H9 (cell line): ENCODE data around the gene CRPPA. TPM values are rescaled to one million over a fixed set of nuclear protein-coding genes. Genes with fewer than 3 reads are reported as not detected.

Experiments used
- DNase-seq: peaks from one replicate; pipeline ENCODE4 v3.0.0-alpha.2; 2017
- H2AFZ ChIP-seq: one replicate; pipeline ENCODE4 v1.6.1; 2013; ENCODE audit warnings: mild to moderate bottlenecking, low read length, control low read depth, moderate library complexity
- H2AK5ac ChIP-seq: 2 replicates; pipeline ENCODE4 v1.6.1; 2013; ENCODE audit warnings: low read length, control low read depth, mixed read lengths; ENCODE audit not compliant: insufficient read length
- H2BK120ac ChIP-seq: one replicate; pipeline ENCODE4 v1.6.1; 2013; ENCODE audit warnings: low read depth, mild to moderate bottlenecking, low read length, control low read depth, inconsistent platforms; ENCODE audit not compliant: poor library complexity, severe bottlenecking
- H2BK12ac ChIP-seq: 2 replicates; pipeline ENCODE4 v1.6.1; 2013; ENCODE audit warnings: low read length, control low read depth, mixed read lengths, low read depth; ENCODE audit not compliant: insufficient read length
- H2BK15ac ChIP-seq: 2 replicates; pipeline ENCODE4 v1.6.1; 2013; ENCODE audit warnings: low read depth, low read length, control low read depth
- H2BK20ac ChIP-seq: one replicate; pipeline ENCODE4 v1.6.1; 2013; ENCODE audit warnings: low read depth, mild to moderate bottlenecking, low read length, control low read depth, inconsistent platforms; ENCODE audit not compliant: poor library complexity, severe bottlenecking
- H2BK5ac ChIP-seq: 2 replicates; pipeline ENCODE4 v1.6.1; 2013; ENCODE audit warnings: low read length, control low read depth, mixed read lengths; ENCODE audit not compliant: insufficient read length
- H3K14ac ChIP-seq: 2 replicates; pipeline ENCODE4 v1.6.1; 2013; ENCODE audit warnings: low read length, control low read depth; ENCODE audit not compliant: insufficient read depth
- H3K18ac ChIP-seq: 2 replicates; pipeline ENCODE4 v1.6.1; 2013; ENCODE audit warnings: low read depth, mild to moderate bottlenecking, mixed read lengths, low read length, control low read depth; ENCODE audit not compliant: insufficient read length
- H3K23ac ChIP-seq: 2 replicates; pipeline ENCODE4 v1.6.1; 2013; ENCODE audit warnings: low read length, control low read depth, mixed read lengths, low read depth; ENCODE audit not compliant: insufficient read length
- H3K23me2 ChIP-seq: 2 replicates; pipeline ENCODE4 v1.6.1; 2013; ENCODE audit warnings: low read depth, mild to moderate bottlenecking, mixed read lengths, low read length, control low read depth; ENCODE audit not compliant: insufficient read length, poor library complexity, severe bottlenecking
- H3K27ac ChIP-seq: 2 replicates; pipeline ENCODE4 v1.5.1; 2013; ENCODE audit warnings: low read length, control low read depth, mixed read lengths, low read depth; ENCODE audit not compliant: insufficient read length
- H3K27me3 ChIP-seq: 2 replicates; pipeline ENCODE4 v1.6.1; 2013; ENCODE audit warnings: low read length, control low read depth, inconsistent platforms; ENCODE audit not compliant: insufficient read depth
- H3K4ac ChIP-seq: 2 replicates; pipeline ENCODE4 v1.6.1; 2013; ENCODE audit warnings: low read depth, mild to moderate bottlenecking, control low read depth, inconsistent platforms, low read length, moderate library complexity
- H3K4me1 ChIP-seq: 2 replicates; pipeline ENCODE4 v1.6.1; 2013; ENCODE audit warnings: low read length, control low read depth, inconsistent platforms; ENCODE audit not compliant: insufficient read depth
- H3K4me2 ChIP-seq: 2 replicates; pipeline ENCODE4 v1.6.1; 2013; ENCODE audit warnings: low read length, control low read depth, mixed read lengths; ENCODE audit not compliant: insufficient read length, insufficient read depth
- H3K56ac ChIP-seq: 2 replicates; pipeline ENCODE4 v1.6.1; 2013; ENCODE audit warnings: low read depth, mild to moderate bottlenecking, mixed read lengths, low read length, control low read depth; ENCODE audit not compliant: insufficient read length
- H3K79me1 ChIP-seq: 2 replicates; pipeline ENCODE4 v1.6.1; 2013; ENCODE audit warnings: low read depth, mild to moderate bottlenecking, moderate library complexity, low read length, control low read depth, inconsistent platforms; ENCODE audit not compliant: insufficient read depth, poor library complexity, severe bottlenecking
- H3K79me2 ChIP-seq: 2 replicates; pipeline ENCODE4 v1.6.1; 2013; ENCODE audit warnings: low read length, control low read depth, inconsistent platforms; ENCODE audit not compliant: insufficient read depth
- H3K9ac ChIP-seq: 2 replicates; pipeline ENCODE4 v1.6.1; 2013; ENCODE audit warnings: low read length, control low read depth, mixed read lengths; ENCODE audit not compliant: insufficient read length; ENCODE audit errors: extremely low read depth
- H3K9me3 ChIP-seq: one replicate; pipeline ENCODE4 v1.6.1; 2013; ENCODE audit warnings: low read depth, low read length, inconsistent platforms; ENCODE audit not compliant: control insufficient read depth
- H3T11ph ChIP-seq: one replicate; pipeline ENCODE4 v1.6.1; 2013; ENCODE audit warnings: mild to moderate bottlenecking, low read length, control low read depth, inconsistent platforms
- H4K20me1 ChIP-seq: one replicate; pipeline ENCODE4 v1.6.1; 2013; ENCODE audit not compliant: control insufficient read depth, insufficient read length, insufficient read depth
- H4K5ac ChIP-seq: 2 replicates; pipeline ENCODE4 v1.6.1; 2013; ENCODE audit warnings: low read depth, mild to moderate bottlenecking, mixed read lengths, low read length, control low read depth; ENCODE audit not compliant: insufficient read length
- H4K8ac ChIP-seq: replicated peaks from 2 replicates; pipeline ENCODE4 v1.6.1; 2013; ENCODE audit warnings: low read length, control low read depth, mixed read lengths, low read depth; ENCODE audit not compliant: insufficient read length
- H4K91ac ChIP-seq: 2 replicates; pipeline ENCODE4 v1.6.1; 2013; ENCODE audit warnings: low read depth, mild to moderate bottlenecking, moderate library complexity, mixed read lengths, low read length, control low read depth; ENCODE audit not compliant: insufficient read length
- H3K27ac Mint-ChIP-seq, 3 experiments: 2 replicates in 2 of 3; 3 replicates in 1 of 3; pipeline ENCODE4 v1.8.0; 2020 to 2021; ENCODE audit warnings: mixed read lengths in 3 of 3, mild to moderate bottlenecking in 1 of 3, moderate library complexity in 1 of 3
- H3K27me3 Mint-ChIP-seq: 2 replicates; pipeline ENCODE4 v1.8.0; 2021; ENCODE audit warnings: low read depth, mild to moderate bottlenecking, moderate library complexity, mixed read lengths
- H3K36me3 Mint-ChIP-seq, 3 experiments: 2 replicates in 2 of 3; 3 replicates in 1 of 3; pipeline ENCODE4 v1.8.0; 2020 to 2021; ENCODE audit warnings: low read depth in 3 of 3, mixed read lengths in 3 of 3; ENCODE audit not compliant: insufficient read depth in 1 of 3
- H3K4me1 Mint-ChIP-seq, 2 experiments: 2 replicates each; pipeline ENCODE4 v1.8.0; 2020; ENCODE audit warnings: mixed read lengths in 2 of 2
- H3K4me3 Mint-ChIP-seq, 2 experiments: 2 replicates in 1 of 2; 3 replicates in 1 of 2; pipeline ENCODE4 v1.8.0; 2020 to 2021; ENCODE audit warnings: mild to moderate bottlenecking in 2 of 2, mixed read lengths in 2 of 2, moderate library complexity in 1 of 2
- H3K9me3 Mint-ChIP-seq, 2 experiments: 2 replicates in 1 of 2; 3 replicates in 1 of 2; pipeline ENCODE4 v1.8.0; 2020; ENCODE audit warnings: mild to moderate bottlenecking in 2 of 2, mixed read lengths in 2 of 2, moderate library complexity in 1 of 2
- WGBS: extraction: QIAGEN DNeasy Blood & Tissue Kit; methylation state at CpG from one replicate; pipeline ENCODE4 v1.1.7; 2013; ENCODE audit warnings: missing lambda C conversion rate, low lambda C conversion rate, mixed read lengths; ENCODE audit not compliant: insufficient read length; ENCODE audit errors: extremely low coverage; 5-methylcytosine and 5-hydroxymethylcytosine counted together
- total RNA-seq: library from RNA; stranded (reverse); gene quantifications from 2 replicates; pipeline ENCODE4 v1.2.1, GENCODE V29; 2021
- TF ChIP-seq, protein P1 (sequence below): fragments of 200-600 bp; sonication (generic); conservative IDR thresholded peaks from 3 replicates; pipeline ENCODE4 v1.8.0; 2021; ENCODE audit warnings: antibody characterized with exemption, mild to moderate bottlenecking

Gene CRPPA
- total RNA-seq, 1 experiment from 2014 or later: 1.9 TPM

DNA sequence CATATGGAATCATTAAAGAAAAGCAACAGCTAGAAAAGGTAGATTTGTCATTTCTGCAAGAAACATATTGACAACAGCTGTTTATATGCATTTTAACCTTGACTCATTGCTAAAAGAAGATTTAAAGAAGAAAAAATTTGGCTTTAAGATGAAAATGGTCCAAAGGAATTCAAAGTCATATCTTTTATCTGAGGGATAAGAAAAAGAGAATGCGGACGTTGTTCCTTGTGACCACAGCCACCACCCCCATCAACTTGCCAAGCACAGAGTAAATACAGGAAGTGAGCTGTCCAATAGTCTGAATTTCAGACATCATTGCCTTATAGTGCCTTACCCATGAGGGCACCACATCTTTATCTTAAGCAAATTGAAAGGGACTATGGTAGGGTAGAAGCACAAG, 7.3 kb upstream of the CRPPA start:
- Mint-ChIP-seq H3K36me3 (no peaks in the 10 kb centered on the region), H3K27ac (no peak overlapping the region), H3K4me1 (no peaks in the 10 kb centered on the region), H3K9me3 (no peaks in the 10 kb centered on the region), H3K27me3 (no peaks in the 10 kb centered on the region), H3K4me3 (no peak overlapping the region)
- no peak overlapping the region for H3K9ac ChIP-seq
- H4K8ac ChIP-seq: no peak overlapping the region
- H4K91ac ChIP-seq: no peak overlapping the region
- no peaks in the 10 kb centered on the region for H3K79me2 ChIP-seq
- no peaks in the 10 kb centered on the region for H3K27me3 ChIP-seq
- no peak overlapping the region for H2BK15ac ChIP-seq
- H3K23me2 ChIP-seq: no peaks in the 10 kb centered on the region
- H3K4ac ChIP-seq: no peak overlapping the region
- DNase-seq: no peak
- no peak overlapping the region for H3K18ac ChIP-seq
- no peaks in the 10 kb centered on the region for H3K4me1 ChIP-seq
- no CpG with 5 or more reads among the region's 2 CpGs for WGBS
- H2BK12ac ChIP-seq: no peak overlapping the region
- H2BK5ac ChIP-seq: no peak overlapping the region
- TF ChIP-seq, protein P1, sequence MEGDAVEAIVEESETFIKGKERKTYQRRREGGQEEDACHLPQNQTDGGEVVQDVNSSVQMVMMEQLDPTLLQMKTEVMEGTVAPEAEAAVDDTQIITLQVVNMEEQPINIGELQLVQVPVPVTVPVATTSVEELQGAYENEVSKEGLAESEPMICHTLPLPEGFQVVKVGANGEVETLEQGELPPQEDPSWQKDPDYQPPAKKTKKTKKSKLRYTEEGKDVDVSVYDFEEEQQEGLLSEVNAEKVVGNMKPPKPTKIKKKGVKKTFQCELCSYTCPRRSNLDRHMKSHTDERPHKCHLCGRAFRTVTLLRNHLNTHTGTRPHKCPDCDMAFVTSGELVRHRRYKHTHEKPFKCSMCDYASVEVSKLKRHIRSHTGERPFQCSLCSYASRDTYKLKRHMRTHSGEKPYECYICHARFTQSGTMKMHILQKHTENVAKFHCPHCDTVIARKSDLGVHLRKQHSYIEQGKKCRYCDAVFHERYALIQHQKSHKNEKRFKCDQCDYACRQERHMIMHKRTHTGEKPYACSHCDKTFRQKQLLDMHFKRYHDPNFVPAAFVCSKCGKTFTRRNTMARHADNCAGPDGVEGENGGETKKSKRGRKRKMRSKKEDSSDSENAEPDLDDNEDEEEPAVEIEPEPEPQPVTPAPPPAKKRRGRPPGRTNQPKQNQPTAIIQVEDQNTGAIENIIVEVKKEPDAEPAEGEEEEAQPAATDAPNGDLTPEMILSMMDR: no peak
- no peaks in the 10 kb centered on the region for H4K20me1 ChIP-seq
- no peak overlapping the region for H3T11ph ChIP-seq
- H3K9me3 ChIP-seq: no peaks in the 10 kb centered on the region
- H2BK120ac ChIP-seq: no peak overlapping the region
- no peaks in the 10 kb centered on the region for H3K79me1 ChIP-seq
- no peak overlapping the region for H2AK5ac ChIP-seq
- no peak overlapping the region for H3K23ac ChIP-seq
- no peak overlapping the region for H3K27ac ChIP-seq
- H3K56ac ChIP-seq: no peak overlapping the region
- H3K4me2 ChIP-seq: no peak overlapping the region
- no peak overlapping the region for H2BK20ac ChIP-seq
- H2AFZ ChIP-seq: no peak overlapping the region
- H4K5ac ChIP-seq: no peak overlapping the region
- H3K14ac ChIP-seq: no peak overlapping the region
